MM.1S (cell line): ENCODE measurements around the gene HOXD11.

ENCODE experiments used
- DNase-seq: peaks from one replicate; pipeline ENCODE4 v3.0.0-alpha.2; 2015
- H2AFZ ChIP-seq: fragments of 300-600 bp; sonication (generic); 2 replicates; pipeline ENCODE4 v1.6.0; 2016; ENCODE audit warnings: antibody characterized with exemption, low read length
- H3F3A ChIP-seq: fragments of 300-600 bp; sonication (generic); 2 replicates; pipeline ENCODE4 v1.6.1; 2016; ENCODE audit warnings: mild to moderate bottlenecking, antibody characterized with exemption, low read length, moderate library complexity, mixed read lengths; ENCODE audit not compliant: insufficient read depth
- H3K27ac ChIP-seq: fragments of 300-600 bp; sonication (generic); 2 replicates; pipeline ENCODE4 v1.5.1; 2016; ENCODE audit warnings: mild to moderate bottlenecking, low read length
- H3K27me3 ChIP-seq: fragments of 300-600 bp; sonication (generic); replicated peaks from 2 replicates; pipeline ENCODE4 v1.6.0; 2016; ENCODE audit warnings: low read length; ENCODE audit not compliant: insufficient read depth
- H3K36me3 ChIP-seq: fragments of 300-600 bp; sonication (generic); replicated peaks from 2 replicates; pipeline ENCODE4 v1.6.1; 2016; ENCODE audit warnings: mild to moderate bottlenecking, low read length, mixed read lengths; ENCODE audit not compliant: insufficient read depth
- H3K4me1 ChIP-seq: fragments of 300-600 bp; sonication (generic); 2 replicates; pipeline ENCODE4 v1.6.1; 2016; ENCODE audit warnings: low read length, mixed read lengths
- H3K4me2 ChIP-seq: fragments of 300-600 bp; sonication (generic); 2 replicates; pipeline ENCODE4 v1.6.0; 2016; ENCODE audit warnings: low read depth, low read length
- H3K4me3 ChIP-seq: fragments of 300-600 bp; sonication (generic); 2 replicates; pipeline ENCODE4 v1.5.1; 2016; ENCODE audit warnings: low read length, mixed read lengths
- H3K79me2 ChIP-seq: fragments of 300-600 bp; sonication (generic); 2 replicates; pipeline ENCODE4 v1.6.1; 2016; ENCODE audit warnings: mixed run types, low read length, mixed read lengths
- H3K9ac ChIP-seq: fragments of 300-600 bp; sonication (generic); 2 replicates; pipeline ENCODE4 v1.6.1; 2016; ENCODE audit warnings: low read length, mixed read lengths
- H3K9me2 ChIP-seq: fragments of 300-600 bp; sonication (generic); replicated peaks from 2 replicates; pipeline ENCODE4 v1.6.1; 2016; ENCODE audit warnings: mild to moderate bottlenecking, low read length, mixed read lengths; ENCODE audit not compliant: insufficient read depth
- H3K9me3 ChIP-seq: fragments of 300-600 bp; sonication (generic); replicated peaks from 2 replicates; pipeline ENCODE4 v1.6.1; 2016; ENCODE audit warnings: mild to moderate bottlenecking, low read length, mixed read lengths; ENCODE audit not compliant: insufficient read depth
- H4K20me1 ChIP-seq: fragments of 300-600 bp; sonication (generic); 2 replicates; pipeline ENCODE4 v1.6.1; 2016; ENCODE audit warnings: mild to moderate bottlenecking, low read length, moderate library complexity, mixed read lengths; ENCODE audit not compliant: insufficient read depth
- EZH2 ChIP-seq: fragments of 300-600 bp; sonication (generic); optimal IDR thresholded peaks from 2 replicates; pipeline ENCODE3; 2017; ENCODE audit warnings: low read depth, mild to moderate bottlenecking, antibody characterized with exemption, low read length, mixed read lengths
- EZH2phosphoT487 ChIP-seq: fragments of 300-600 bp; sonication (generic); IDR thresholded peaks from 2 replicates; pipeline ENCODE4 v1.6.1; 2018; ENCODE audit warnings: antibody characterized with exemption, low read length
- TF ChIP-seq, protein P1 (sequence below): fragments of 300-600 bp; sonication (generic); IDR thresholded peaks from 2 replicates; pipeline ENCODE4 v1.5.1; 2016; ENCODE audit warnings: antibody characterized with exemption, low read length, mixed read lengths

Gene HOXD11

GRCh38 chr2:176075481-176075880 lies 31.6 kb upstream of the HOXD11 start:
- H3K9ac ChIP-seq, result no peak overlapping the region
- H3K27ac ChIP-seq, result no peak overlapping the region
- H3K9me3 ChIP-seq, result no peaks in the 10 kb centered on the region
- H4K20me1 ChIP-seq, result no peaks in the 10 kb centered on the region
- no peak for DNase-seq
- H3K4me1 ChIP-seq, result no peaks in the 10 kb centered on the region
- H3K79me2 ChIP-seq, result no peaks in the 10 kb centered on the region
- no peak for TF ChIP-seq EZH2phosphoT487
- no peak for TF ChIP-seq EZH2
- TF ChIP-seq, protein P1, sequence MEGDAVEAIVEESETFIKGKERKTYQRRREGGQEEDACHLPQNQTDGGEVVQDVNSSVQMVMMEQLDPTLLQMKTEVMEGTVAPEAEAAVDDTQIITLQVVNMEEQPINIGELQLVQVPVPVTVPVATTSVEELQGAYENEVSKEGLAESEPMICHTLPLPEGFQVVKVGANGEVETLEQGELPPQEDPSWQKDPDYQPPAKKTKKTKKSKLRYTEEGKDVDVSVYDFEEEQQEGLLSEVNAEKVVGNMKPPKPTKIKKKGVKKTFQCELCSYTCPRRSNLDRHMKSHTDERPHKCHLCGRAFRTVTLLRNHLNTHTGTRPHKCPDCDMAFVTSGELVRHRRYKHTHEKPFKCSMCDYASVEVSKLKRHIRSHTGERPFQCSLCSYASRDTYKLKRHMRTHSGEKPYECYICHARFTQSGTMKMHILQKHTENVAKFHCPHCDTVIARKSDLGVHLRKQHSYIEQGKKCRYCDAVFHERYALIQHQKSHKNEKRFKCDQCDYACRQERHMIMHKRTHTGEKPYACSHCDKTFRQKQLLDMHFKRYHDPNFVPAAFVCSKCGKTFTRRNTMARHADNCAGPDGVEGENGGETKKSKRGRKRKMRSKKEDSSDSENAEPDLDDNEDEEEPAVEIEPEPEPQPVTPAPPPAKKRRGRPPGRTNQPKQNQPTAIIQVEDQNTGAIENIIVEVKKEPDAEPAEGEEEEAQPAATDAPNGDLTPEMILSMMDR, result no peak
- no peak overlapping the region for H3K4me2 ChIP-seq
- no peaks in the 10 kb centered on the region for H3F3A ChIP-seq
- no peaks in the 10 kb centered on the region for H3K9me2 ChIP-seq
- no peaks in the 10 kb centered on the region for H3K27me3 ChIP-seq
- no peak overlapping the region for H3K4me3 ChIP-seq
- H3K36me3 ChIP-seq, result no peaks in the 10 kb centered on the region
- H2AFZ ChIP-seq, result no peak overlapping the region

DNA sequence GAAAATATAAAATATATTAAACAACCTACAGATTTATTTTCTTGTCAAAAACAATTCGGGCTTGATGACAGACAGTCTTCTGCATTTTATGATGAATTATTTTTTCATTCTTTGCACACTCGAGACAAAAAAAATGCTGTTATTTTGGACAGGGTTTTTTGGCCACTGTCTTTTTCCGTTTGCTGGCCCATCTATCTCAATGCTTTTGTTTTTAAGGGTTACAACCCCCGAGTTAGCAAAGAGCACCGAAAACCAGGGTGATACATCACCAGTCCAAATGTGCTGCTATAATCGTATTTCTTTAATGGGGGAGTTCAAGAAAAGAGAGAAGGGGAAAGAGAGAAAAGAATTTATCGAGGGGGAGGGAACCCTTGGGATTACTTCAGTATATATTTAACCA lies 31.0 kb upstream of the HOXD11 start:
- DNase-seq, result no peak

DNA sequence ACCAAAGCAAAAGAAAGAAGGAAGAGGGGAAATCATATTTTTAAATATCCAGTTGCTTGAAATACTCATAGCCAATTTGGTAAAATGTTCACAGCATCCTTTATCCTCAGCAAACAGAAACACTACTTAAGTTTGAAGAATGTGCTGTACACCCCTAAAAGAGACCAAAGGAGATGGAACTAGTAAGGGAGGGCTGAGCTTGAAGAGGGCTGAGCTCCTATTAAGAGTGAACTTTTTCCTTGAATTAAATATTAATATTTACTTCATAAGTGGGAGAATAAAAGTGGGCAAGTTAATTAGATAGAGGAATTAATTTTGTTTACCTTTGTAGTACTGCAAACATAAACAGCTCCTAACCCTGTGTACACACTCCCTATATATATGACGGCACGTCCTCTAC lies 30.3 kb upstream of the HOXD11 start:
- TF ChIP-seq, protein P1, result no peak
- TF ChIP-seq EZH2phosphoT487 (no peak), EZH2 (no peak)
- Histone ChIP-seq H3K4me2 (no peak overlapping the region), H3K4me3 (no peak overlapping the region), H3K27ac (no peak overlapping the region), H4K20me1 (no peaks in the 10 kb centered on the region), H3K9ac (no peak overlapping the region), H3K4me1 (no peaks in the 10 kb centered on the region), H3K9me3 (no peaks in the 10 kb centered on the region), H2AFZ (no peak overlapping the region), H3F3A (no peaks in the 10 kb centered on the region), H3K27me3 (no peaks in the 10 kb centered on the region), H3K79me2 (no peaks in the 10 kb centered on the region), H3K36me3 (no peaks in the 10 kb centered on the region), H3K9me2 (no peaks in the 10 kb centered on the region)
- no peak for DNase-seq

More for the DNA sequence above, 31.0 kb upstream of the HOXD11 start:
- Histone ChIP-seq H3K9me3 (no peaks in the 10 kb centered on the region), H3K27ac (no peak overlapping the region), H3F3A (no peaks in the 10 kb centered on the region), H2AFZ (no peak overlapping the region), H3K36me3 (no peaks in the 10 kb centered on the region), H3K79me2 (no peaks in the 10 kb centered on the region), H3K9ac (no peak overlapping the region), H4K20me1 (no peaks in the 10 kb centered on the region), H3K4me2 (no peak overlapping the region), H3K4me1 (no peaks in the 10 kb centered on the region), H3K4me3 (no peak overlapping the region), H3K27me3 (no peaks in the 10 kb centered on the region), H3K9me2 (no peaks in the 10 kb centered on the region)
- TF ChIP-seq EZH2phosphoT487 (no peak), EZH2 (no peak)
- TF ChIP-seq, protein P1, result no peak
